ENCODE measurements around the gene HHAT.

HHAT gene

DNA sequence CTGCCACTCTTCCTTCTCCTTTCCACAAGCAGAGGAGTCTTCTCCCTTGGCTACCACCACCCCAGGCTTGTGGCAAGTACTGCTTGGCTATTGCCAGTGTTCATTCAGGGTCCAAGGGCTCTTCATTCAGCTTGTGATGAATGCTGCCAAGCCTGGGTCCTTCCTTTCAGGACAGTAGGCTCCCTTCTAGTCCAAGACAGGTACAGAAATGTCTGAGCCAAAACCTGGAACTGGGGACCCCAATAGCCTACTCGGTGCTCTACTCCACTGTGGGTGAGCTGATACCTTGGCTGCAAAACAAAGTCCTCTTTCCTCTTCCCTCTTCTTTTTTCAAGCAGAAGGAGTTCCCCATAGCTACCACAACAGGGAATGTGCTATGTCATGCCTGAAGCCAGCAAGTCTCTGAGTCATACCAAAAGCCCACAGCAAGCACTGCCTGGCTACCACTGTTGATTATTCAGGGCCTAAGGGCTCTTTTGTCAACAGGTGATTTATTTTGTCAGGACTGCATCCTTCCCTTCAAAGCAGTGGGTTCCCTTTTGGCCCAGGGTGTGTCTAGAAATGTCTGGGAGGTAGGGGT is 268.9 kb downstream of the HHAT start:
- CTCF ChIA-PET, result no interaction called here
- H3K4me3 Mint-ChIP-seq, result no peak overlapping the region
- DNase-seq, result no peak
- H3K4me1 Mint-ChIP-seq, result no peaks in the 10 kb centered on the region
- no peaks in the 10 kb centered on the region for H3K36me3 Mint-ChIP-seq
- no peaks in the 10 kb centered on the region for H3K27me3 Mint-ChIP-seq
- H3K27ac Mint-ChIP-seq, result no peak overlapping the region
- no peaks in the 10 kb centered on the region for H3K9me3 Mint-ChIP-seq

DNA sequence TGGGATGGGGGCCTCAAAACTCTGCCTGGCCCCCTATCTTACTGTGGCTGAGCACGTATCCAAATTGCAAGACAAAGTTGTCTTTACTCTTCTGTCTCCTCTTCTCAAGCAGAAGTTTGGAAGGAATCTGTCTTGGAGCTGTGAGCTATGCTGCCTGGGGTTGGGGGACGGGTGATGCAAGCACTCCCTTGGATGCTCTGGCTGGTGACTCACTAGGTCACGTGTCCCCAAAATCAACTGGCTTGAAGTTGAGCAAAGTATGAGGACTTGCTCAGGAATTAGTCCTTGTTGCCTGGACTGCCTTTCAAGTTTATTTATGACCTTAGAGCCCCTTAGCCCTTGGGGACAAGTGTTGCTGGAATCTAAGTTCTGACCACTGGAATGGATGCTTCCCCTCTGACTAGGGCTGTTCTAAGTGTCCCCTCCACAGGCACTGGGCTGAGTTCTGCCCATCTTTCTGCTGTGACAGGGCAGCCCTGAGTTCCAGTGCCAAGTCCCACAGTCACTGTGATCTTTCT is 269.5 kb downstream of the HHAT start:
- no peaks in the 10 kb centered on the region for H3K4me1 Mint-ChIP-seq
- no peak overlapping the region for H3K27ac Mint-ChIP-seq
- DNase-seq, result no peak
- H3K27me3 Mint-ChIP-seq, result no peaks in the 10 kb centered on the region
- CTCF ChIA-PET, result no interaction called here
- H3K36me3 Mint-ChIP-seq, result no peaks in the 10 kb centered on the region
- H3K4me3 Mint-ChIP-seq, result no peak overlapping the region
- H3K9me3 Mint-ChIP-seq, result no peaks in the 10 kb centered on the region

DNA sequence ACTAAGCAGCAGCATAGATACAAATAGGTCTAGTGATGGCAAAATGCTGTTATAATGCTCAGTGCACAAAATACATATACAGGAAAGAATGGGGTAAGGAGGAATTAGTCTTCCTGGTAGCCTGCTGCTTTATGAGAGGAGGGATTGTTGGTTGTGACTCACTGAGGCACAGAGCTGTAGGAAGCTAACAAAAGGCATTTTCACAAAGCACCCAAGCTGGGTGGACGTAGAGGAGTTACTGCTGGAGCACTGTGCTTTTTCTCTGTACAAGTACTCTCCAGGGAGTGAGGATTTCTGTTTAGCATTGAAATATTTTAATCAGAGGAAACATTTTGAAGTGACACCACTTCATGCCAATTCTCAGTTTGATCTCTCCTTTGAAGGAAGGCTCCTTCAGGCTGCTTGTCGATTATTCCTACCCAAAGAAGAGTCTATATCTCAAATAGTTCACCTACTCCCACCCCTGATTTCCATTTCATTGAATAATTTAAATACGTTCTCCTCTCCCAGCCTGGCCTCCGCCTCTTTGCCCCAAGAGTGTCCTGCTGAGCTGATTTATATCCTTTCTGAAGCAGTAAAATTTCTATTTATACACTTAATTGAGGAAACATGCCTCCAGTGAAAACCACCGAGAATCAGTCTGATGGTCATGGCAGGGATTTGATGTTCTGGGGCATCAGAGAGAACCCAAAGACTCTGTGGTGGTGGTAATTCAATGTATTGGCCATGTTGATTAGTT is 271.9 kb downstream of the HHAT start:
- Mint-ChIP-seq H3K4me1 (no peaks in the 10 kb centered on the region), H3K27me3 (no peaks in the 10 kb centered on the region), H3K4me3 (no peak overlapping the region), H3K9me3 (no peaks in the 10 kb centered on the region), H3K27ac (no peak overlapping the region), H3K36me3 (no peaks in the 10 kb centered on the region)
- CTCF ChIA-PET, result no interaction called here
- DNase-seq, result no peak

DNA sequence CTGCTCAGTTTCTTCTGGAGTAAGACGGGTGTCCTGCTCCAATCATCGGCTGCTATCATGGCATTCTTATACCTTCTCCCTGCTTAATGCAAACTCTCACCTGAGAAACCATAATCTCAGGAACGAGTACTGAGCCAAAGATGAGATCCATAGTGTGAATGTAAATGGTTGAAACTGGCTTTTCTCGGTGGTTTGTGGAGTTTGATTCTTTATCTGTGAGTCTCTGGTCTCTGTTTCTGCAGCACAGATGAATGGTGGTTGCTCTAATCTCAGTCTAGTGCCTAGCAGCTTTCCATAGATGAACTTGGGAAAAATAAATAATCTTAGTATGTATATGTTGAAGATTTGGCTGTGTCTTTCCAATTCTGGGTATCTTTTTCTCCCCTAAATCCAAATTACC is 274.4 kb downstream of the HHAT start:
- Mint-ChIP-seq H3K27me3 (no peaks in the 10 kb centered on the region), H3K36me3 (no peaks in the 10 kb centered on the region), H3K4me3 (no peak overlapping the region), H3K4me1 (no peaks in the 10 kb centered on the region), H3K27ac (no peak overlapping the region), H3K9me3 (no peaks in the 10 kb centered on the region)
- no peak for DNase-seq
- CTCF ChIA-PET, result no interaction called here

DNA sequence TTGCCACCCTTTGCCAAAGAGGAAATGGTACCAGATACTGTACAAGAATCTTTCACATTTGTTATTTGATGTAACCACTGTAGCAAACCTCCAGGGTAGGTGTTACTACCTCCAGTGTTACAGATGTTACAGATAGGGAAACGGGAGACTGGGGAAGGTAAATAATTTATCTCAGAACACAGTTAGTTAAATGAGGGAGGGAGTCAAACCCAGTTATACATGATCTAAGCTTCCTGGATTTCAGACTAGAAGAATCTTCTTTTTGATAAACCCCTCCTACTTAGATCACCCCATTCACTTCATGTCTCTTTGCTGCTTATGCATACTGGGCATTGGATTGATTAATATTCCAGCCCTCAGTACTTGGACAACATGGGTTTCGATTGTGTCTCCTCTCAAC is 276.4 kb downstream of the HHAT start:
- H3K4me3 Mint-ChIP-seq, result no peak overlapping the region
- H3K36me3 Mint-ChIP-seq, result no peaks in the 10 kb centered on the region

DNA sequence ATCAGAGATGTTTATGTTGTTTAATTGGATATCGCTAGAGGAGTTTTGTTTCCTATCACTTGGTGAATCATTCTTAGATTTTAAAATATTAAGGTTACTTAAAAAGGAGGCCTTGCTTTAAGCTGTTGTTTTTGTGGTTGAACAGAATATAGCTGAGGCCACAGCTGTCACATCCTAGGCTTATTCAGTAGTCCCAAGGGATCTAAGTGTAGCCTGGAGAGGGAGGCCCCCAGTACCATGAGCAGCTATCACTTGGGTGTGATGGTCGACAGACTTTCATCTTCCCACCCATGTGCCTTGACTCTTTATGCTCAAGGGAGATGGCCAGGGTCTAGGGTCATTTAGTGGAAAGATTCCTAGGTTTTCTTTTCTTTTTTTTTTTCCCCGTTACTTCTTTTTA is 278.7 kb downstream of the HHAT start:
- Mint-ChIP-seq H3K9me3 (no peaks in the 10 kb centered on the region), H3K4me3 (no peak overlapping the region), H3K36me3 (no peaks in the 10 kb centered on the region), H3K27me3 (no peaks in the 10 kb centered on the region), H3K4me1 (no peaks in the 10 kb centered on the region), H3K27ac (no peak overlapping the region)
- DNase-seq, result no peak
- CTCF ChIA-PET, result no interaction called here

More for the DNA sequence above, 276.4 kb downstream of the HHAT start:
- CTCF ChIA-PET, result no interaction called here
- Mint-ChIP-seq H3K27me3 (no peaks in the 10 kb centered on the region), H3K4me1 (no peaks in the 10 kb centered on the region), H3K9me3 (no peaks in the 10 kb centered on the region), H3K27ac (no peak overlapping the region)
- DNase-seq, result no peak

DNA sequence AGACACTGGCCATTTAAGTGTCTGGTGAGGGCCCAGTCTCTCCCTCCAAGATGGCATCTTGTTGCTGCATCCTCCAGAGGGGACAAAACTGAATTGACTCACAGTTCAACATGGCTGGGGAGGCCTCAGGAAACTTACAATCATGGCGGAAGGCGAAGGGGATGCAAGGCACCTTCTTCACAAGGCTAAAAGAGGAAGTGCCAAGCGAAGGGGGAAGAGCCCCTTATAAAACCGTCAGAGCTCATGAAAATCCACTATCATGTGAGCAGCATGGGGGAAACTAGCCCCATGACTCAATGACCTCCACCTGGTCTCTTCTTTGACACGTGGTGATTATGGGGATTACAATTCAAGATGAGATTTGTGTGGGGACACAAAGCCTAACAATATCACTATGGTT is 280.1 kb downstream of the HHAT start:
- Mint-ChIP-seq H3K36me3 (no peaks in the 10 kb centered on the region), H3K27me3 (no peaks in the 10 kb centered on the region), H3K4me3 (no peak overlapping the region), H3K27ac (no peak overlapping the region), H3K4me1 (no peaks in the 10 kb centered on the region), H3K9me3 (no peaks in the 10 kb centered on the region)
- CTCF ChIA-PET, result no interaction called here
- DNase-seq, result no peak

DNA sequence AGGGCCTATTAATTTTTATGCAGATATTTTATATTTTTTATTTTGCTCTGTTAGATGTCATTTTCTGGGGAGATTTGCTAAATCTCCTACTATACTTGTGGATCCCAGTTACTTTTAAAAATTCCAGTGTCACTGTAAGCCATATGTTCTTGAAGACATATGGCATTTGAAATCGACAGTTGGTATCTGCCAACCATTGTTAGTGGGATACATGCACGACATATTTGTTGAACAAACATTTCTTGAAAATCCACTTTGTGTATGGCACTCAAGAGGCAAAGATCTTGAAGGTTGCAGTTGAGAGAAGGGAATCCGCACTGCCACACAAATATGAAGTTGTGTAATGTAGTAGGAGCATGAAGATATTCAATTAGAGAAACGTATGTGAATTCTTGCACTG is 287.7 kb downstream of the HHAT start:
- no peak overlapping the region for H3K4me3 Mint-ChIP-seq
- peaks cover 2% of the 10 kb centered on the region for H3K9me3 Mint-ChIP-seq
- no peak overlapping the region for H3K27ac Mint-ChIP-seq
- no peaks in the 10 kb centered on the region for H3K4me1 Mint-ChIP-seq
- no peak for DNase-seq
- no peaks in the 10 kb centered on the region for H3K36me3 Mint-ChIP-seq
- CTCF ChIA-PET, result interaction anchor here (1.0 kb wide), 1 partner anchor 23 kb away, joined by 4 read pairs; no protein-coding TSS in a partner anchor
- H3K27me3 Mint-ChIP-seq, result no peaks in the 10 kb centered on the region

DNA sequence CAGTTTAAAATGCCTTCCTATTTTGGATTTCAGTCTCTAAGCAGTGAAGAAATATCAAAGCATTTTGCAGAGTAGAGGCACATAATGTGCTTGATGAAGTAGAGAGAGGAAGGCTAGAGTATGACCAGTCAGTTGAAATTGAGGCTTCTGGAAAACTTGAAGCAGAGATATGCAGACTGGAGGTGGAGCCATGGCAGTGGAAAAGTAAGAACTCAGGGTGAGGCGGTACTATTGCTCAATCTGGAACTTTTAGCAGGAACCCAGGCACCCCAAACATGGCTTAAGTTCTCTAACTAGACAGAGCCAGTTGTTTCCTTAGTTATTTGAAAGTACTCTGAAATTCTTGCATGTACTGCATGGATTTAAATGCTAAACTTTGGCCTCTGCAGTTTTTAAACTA is 288.6 kb downstream of the HHAT start:
- Mint-ChIP-seq H3K27me3 (no peaks in the 10 kb centered on the region), H3K36me3 (no peaks in the 10 kb centered on the region), H3K4me3 (no peak overlapping the region), H3K9me3 (peaks cover 2% of the 10 kb centered on the region), H3K27ac (no peak overlapping the region), H3K4me1 (no peaks in the 10 kb centered on the region)
- CTCF ChIA-PET, result interaction anchor here (1.0 kb wide), 1 partner anchor 23 kb away, joined by 4 read pairs; no protein-coding TSS in a partner anchor
- no peak for DNase-seq

DNA sequence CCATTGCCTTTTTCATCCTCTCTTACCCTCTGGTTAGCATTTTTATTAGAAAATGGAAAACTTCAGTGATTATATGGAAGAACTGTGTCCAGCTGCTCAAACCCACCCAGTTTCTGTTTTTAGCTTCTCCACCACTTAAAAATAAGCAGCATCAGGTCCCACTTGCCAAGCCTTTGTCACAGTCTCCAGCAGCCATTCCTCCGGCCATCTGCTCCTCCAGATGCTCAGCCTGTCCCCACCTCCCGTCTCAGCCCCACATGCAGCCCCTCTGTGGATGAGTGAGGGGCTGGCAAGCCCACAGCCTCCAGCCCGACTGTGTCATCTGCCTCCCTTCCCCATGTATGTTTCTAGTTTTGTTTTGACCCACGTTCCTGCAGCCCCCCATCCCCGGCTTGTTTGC is 289.7 kb downstream of the HHAT start:
- CTCF ChIA-PET, result no interaction called here
- H3K4me1 Mint-ChIP-seq, result no peaks in the 10 kb centered on the region
- no peak for DNase-seq
- H3K36me3 Mint-ChIP-seq, result no peaks in the 10 kb centered on the region
- H3K27ac Mint-ChIP-seq, result no peak overlapping the region
- no peaks in the 10 kb centered on the region for H3K27me3 Mint-ChIP-seq
- H3K4me3 Mint-ChIP-seq, result no peak overlapping the region
- H3K9me3 Mint-ChIP-seq, result peaks cover 2% of the 10 kb centered on the region

DNA sequence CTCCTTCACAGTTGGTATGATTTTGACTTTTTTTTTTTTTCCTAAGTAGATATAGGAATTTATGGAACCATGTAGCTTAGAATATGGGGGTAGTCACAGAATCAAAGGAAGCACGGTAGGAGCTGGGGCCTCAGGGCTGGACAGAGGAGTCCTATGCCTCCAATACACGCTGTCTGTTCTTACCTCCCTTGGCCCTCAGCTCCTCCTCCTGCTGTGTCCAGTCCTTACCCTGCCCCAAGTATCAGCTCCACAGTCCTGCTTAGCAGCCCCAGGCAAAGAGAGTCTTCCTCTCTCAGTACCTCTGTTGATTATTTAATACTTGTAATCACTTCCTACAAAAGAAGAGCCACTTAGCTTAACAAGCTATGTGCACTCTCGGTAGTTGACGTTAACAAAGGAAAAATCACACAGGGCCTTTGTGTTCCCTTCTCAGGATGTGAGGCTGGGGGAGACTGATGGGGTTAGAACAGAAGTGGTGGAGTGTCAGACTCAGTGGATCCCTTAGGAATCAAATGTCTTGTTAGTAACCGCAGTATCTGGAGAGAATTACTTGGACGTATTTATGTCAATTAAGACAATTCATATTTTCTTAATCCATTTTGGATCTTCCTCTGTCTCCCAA is 292.3 kb downstream of the HHAT start:
- H3K9me3 Mint-ChIP-seq, result no peaks in the 10 kb centered on the region
- CTCF ChIA-PET, result no interaction called here
- no peaks in the 10 kb centered on the region for H3K27me3 Mint-ChIP-seq
- H3K4me3 Mint-ChIP-seq, result no peak overlapping the region
- H3K36me3 Mint-ChIP-seq, result no peaks in the 10 kb centered on the region
- H3K4me1 Mint-ChIP-seq, result no peaks in the 10 kb centered on the region
- H3K27ac Mint-ChIP-seq, result no peak overlapping the region
- no peak for DNase-seq

DNA sequence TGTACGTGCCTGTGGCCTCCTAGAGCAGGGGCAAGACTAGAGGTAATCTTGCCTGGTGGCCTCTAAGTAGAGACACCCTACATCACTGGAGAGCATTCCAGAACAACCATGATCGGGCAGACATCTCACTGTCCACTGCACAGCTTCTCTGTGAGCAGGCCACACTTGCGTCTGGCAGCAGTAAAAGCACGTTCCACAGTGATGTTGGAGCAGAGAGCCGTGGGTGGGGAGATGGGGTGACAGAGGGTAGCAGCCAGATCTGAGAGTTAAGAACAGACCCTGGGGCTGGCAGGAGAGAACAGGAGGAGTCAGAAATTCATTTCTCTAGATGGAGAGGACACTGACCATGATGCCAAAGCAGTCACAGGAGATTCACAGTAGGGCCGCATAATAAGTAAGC is 293.0 kb downstream of the HHAT start:
- H3K4me1 Mint-ChIP-seq, result no peaks in the 10 kb centered on the region
- CTCF ChIA-PET, result no interaction called here
- no peaks in the 10 kb centered on the region for H3K27me3 Mint-ChIP-seq
- no peak overlapping the region for H3K27ac Mint-ChIP-seq
- H3K4me3 Mint-ChIP-seq, result no peak overlapping the region
- H3K36me3 Mint-ChIP-seq, result no peaks in the 10 kb centered on the region
- no peaks in the 10 kb centered on the region for H3K9me3 Mint-ChIP-seq
- DNase-seq, result no peak

DNA sequence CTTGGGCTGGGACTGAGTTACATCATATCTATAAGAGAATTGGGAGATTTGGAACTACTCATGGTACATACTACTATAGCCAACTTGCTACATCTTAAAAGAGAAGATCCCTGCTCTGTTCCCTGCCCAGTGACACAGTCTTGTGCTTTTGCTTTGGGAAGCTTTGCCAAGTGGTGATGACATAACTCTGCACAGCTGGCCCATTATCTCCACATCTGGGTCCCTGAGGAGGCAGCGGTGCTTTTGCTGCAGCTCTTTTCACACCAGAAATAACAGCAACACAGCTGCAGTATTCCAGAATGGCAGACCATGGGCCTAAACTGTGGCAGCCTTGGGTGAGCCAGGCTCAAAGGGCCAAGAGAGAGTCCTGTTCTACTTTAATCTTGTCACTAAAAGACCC is 296.0 kb downstream of the HHAT start:
- no peak for DNase-seq
- no peak overlapping the region for H3K27ac Mint-ChIP-seq
- H3K36me3 Mint-ChIP-seq, result no peaks in the 10 kb centered on the region
- no peaks in the 10 kb centered on the region for H3K4me1 Mint-ChIP-seq
- no peaks in the 10 kb centered on the region for H3K9me3 Mint-ChIP-seq
- H3K4me3 Mint-ChIP-seq, result no peak overlapping the region
- H3K27me3 Mint-ChIP-seq, result no peaks in the 10 kb centered on the region
- CTCF ChIA-PET, result no interaction called here

DNA sequence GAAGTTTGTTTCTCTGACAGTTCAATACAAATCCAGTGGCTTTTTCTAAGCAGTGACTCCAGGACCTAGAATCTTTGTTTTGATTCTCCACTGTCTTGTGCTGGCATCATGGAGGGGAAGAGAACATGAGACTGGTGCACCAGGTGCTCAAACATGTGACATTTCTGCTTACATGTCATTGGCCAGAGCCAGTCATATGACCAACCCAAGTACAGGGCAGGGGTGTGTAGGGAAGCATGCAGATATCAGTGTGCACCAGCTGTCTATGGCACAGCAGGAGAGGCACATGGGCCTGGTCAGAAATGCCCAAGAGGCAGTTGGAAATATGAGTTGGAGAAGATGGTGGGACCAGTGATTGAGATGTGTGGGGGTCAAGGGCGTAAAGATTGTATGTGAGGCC is 297.0 kb downstream of the HHAT start:
- Mint-ChIP-seq H3K36me3 (no peaks in the 10 kb centered on the region), H3K27ac (no peak overlapping the region), H3K4me3 (no peak overlapping the region), H3K9me3 (no peaks in the 10 kb centered on the region), H3K4me1 (no peaks in the 10 kb centered on the region), H3K27me3 (no peaks in the 10 kb centered on the region)
- DNase-seq, result no peak
- CTCF ChIA-PET, result no interaction called here

DNA sequence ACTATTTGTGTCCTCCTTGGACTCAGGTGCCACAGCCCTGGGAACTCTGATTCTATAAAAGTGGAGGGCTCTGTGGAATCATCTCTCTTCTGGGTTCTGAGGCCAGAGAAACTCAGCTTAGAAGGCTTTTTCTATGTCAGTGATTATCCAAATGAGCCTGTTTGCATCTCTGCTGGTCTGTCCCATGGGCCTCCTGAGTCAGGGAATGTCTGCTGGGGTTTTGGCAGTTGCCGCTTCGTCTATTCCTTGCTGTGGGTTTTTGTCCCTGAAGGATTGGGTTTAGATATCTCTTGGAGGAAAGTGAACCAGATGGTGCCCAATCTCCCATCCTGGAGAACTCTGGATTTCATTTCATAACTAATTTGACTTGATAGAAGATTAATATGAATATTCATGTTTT is 297.6 kb downstream of the HHAT start:
- H3K27me3 Mint-ChIP-seq, result no peaks in the 10 kb centered on the region
- H3K4me3 Mint-ChIP-seq, result no peak overlapping the region
- no peak overlapping the region for H3K27ac Mint-ChIP-seq
- H3K36me3 Mint-ChIP-seq, result no peaks in the 10 kb centered on the region
- DNase-seq, result no peak
- no peaks in the 10 kb centered on the region for H3K4me1 Mint-ChIP-seq
- CTCF ChIA-PET, result no interaction called here
- H3K9me3 Mint-ChIP-seq, result no peaks in the 10 kb centered on the region

Data from activated naive CD4-positive, alpha-beta T cell treated with anti-CD3 and anti-CD28 coated beads, Interleukin-2, amount 10 ng/mL, durations not matched to agents 7 days and 5 days (primary cell).